ENCODE data around the gene ASAP3.

The ASAP3 gene

DNA sequence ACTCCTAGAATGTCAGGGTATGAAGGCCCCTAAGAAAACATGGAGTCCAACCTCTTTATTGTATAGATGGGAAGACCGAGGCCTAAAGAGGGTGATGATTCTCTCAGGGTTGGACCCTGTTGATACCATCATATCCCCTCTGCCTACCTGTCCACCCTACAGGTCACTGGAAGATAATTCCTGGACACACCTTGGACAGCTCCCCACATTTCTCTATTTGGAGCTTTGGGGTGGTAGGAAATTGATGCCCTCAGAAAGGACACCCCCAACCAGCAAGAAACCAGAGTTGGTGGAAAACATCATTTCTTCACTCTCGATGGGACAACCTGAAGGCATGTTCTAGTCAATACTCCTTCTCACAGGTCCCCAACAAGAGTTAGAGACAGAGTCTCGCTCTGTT, 56.4 kb downstream of the ASAP3 start:
- H3K27ac ChIP-seq (ENCODE audit: low read depth, low read length), result no peak overlapping the region
- peaks cover 4% of the 10 kb centered on the region; the same call in 1 of the 2 replicates for H3K4me1 ChIP-seq (ENCODE audit: insufficient read depth, low read length)
- peaks cover 64% of the 10 kb centered on the region for H3K27me3 ChIP-seq (ENCODE audit: insufficient read depth, low read length)
- no peak overlapping the region for H3K4me3 ChIP-seq (ENCODE audit: low read length)
- no peak overlapping the region for H3K9ac ChIP-seq (ENCODE audit: low read depth, low read length)
- peaks cover 26% of the 10 kb centered on the region for H3K36me3 ChIP-seq (ENCODE audit: insufficient read depth, low read length)
- WGBS, result 86% methylated on average over 3 of the region's 3 CpGs
- no peaks in the 10 kb centered on the region for H3K9me3 ChIP-seq (ENCODE audit: insufficient read depth, low read depth, low read length)

DNA sequence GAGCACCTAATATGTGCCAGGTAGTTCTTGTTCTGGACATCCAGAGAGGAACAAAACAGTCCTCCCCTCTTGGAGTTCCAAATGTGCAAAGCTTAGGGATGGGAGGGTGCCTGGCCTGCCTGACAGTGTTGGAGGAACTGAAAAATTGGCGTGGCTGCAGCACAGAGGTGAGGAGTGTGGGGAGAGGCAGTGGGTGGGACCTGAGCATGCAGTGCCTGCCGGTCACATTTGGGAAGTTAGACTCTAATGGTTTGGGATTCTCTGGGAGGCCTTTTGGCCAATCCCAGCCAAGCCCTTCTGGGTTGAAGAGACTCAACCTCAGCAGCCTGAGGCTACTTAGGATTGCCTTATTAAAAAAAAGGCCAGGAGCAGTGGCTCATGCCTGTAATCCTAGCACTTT, 57.2 kb downstream of the ASAP3 start:
- peaks cover 72% of the 10 kb centered on the region for H3K27me3 ChIP-seq (ENCODE audit: insufficient read depth, low read length)

DNA sequence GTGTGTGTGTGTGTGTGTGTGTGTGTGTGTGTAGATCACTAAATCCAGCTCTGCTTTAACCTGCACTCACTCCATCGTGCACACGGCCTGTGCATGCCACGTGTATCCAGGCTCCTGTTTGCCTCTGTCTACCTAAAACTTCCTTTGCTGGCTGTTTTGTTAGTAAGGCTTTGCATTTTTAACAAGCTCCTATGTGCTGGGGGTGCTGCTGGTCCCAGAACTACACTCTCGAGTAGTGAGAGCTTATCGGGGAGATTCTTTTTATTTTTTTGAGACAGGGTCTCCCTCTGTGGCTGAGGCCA, 58.8 kb downstream of the ASAP3 start:
- Histone ChIP-seq H3K27me3 (ENCODE audit: insufficient read depth, low read length) (peaks cover 89% of the 10 kb centered on the region), H3K4me1 (ENCODE audit: insufficient read depth, low read length) (peaks cover 4% of the 10 kb centered on the region; the same call in 1 of the 2 replicates), H3K4me3 (ENCODE audit: low read length) (peak overlapping the region; percentile 44), H3K9me3 (ENCODE audit: insufficient read depth, low read depth, low read length) (no peaks in the 10 kb centered on the region), H3K36me3 (ENCODE audit: insufficient read depth, low read length) (peaks cover 11% of the 10 kb centered on the region), H3K9ac (ENCODE audit: low read depth, low read length) (peak overlapping the region; percentile 45; the same call in 1 of the 2 replicates), H3K27ac (ENCODE audit: low read depth, low read length) (no peak overlapping the region)
- WGBS, result 47% methylated on average over 5 of the region's 5 CpGs

More for the DNA sequence above, 57.2 kb downstream of the ASAP3 start:
- H3K9me3 ChIP-seq (ENCODE audit: insufficient read depth, low read depth, low read length), result no peaks in the 10 kb centered on the region
- no peak overlapping the region for H3K4me3 ChIP-seq (ENCODE audit: low read length)
- peaks cover 4% of the 10 kb centered on the region; the same call in 1 of the 2 replicates for H3K4me1 ChIP-seq (ENCODE audit: insufficient read depth, low read length)
- H3K36me3 ChIP-seq (ENCODE audit: insufficient read depth, low read length), result peaks cover 21% of the 10 kb centered on the region
- no peak overlapping the region for H3K27ac ChIP-seq (ENCODE audit: low read depth, low read length)
- H3K9ac ChIP-seq (ENCODE audit: low read depth, low read length), result no peak overlapping the region
- WGBS, result 83% methylated on average over 2 of the region's 2 CpGs

DNA sequence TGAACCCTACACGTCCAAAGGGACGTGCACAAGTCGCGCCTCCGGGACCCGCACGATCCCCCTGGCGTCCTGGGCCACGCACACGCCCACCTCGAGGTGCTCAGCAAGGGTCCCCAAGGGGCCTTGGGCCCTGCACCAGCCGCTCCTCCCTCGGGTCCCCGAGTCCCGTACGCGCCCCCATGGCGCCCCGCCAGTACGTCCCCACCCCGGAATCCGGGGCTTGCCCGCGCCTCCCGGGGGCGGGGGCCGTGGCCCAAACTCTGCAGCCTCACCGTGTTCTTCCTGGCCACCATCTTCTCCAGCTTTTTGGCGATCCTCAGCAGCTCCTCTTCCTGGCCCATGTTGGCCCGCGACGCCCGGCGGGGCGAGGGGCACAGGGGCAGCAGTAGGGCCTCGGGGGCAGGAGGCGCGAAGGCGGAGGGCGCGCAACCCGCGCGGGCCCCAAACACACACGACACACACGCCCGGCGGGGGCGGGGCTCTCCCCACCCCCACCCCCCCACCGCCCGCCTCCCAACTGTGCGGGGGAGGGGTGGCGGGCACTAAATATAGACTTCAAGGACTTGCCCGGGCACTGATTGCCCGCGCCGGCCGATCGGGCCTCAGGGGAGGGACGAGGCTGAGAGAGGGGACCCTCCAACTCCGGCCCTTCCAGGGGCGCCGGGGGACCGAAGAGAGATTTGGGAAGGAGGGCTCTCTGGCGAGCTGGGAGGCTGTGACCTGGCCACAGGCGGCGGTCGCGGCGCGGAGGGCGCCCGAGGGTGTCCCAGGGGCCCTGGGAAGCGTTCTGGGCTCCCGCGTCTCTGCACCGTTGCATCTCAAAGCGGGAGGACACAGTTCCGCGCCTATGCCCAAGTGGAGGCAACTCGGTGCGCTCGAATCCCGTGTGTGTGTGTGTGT, 59.4 kb downstream of the ASAP3 start, which contains the start of gene TCEA3:
Gene TCEA3 (minus strand): TSS at position 456 of the 900 bp plus-strand sequence. CDS start 115 bp downstream, at position 341.
- WGBS, result 2% methylated on average over 61 of the region's 84 CpGs
- H3K4me3 ChIP-seq (ENCODE audit: low read length), result peak within 1 kb of the TSS; percentile 44
- H3K4me1 ChIP-seq (ENCODE audit: insufficient read depth, low read length), result peaks cover 4% of the 10 kb centered on the region; the same call in 1 of the 2 replicates
- H3K27ac ChIP-seq (ENCODE audit: low read depth, low read length), result no peak within 1 kb of the TSS
- peaks cover 95% of the 10 kb centered on the region for H3K27me3 ChIP-seq (ENCODE audit: insufficient read depth, low read length)
- peak within 1 kb of the TSS; percentile 45; the same call in 1 of the 2 replicates for H3K9ac ChIP-seq (ENCODE audit: low read depth, low read length)
- 0 out of 2 replicates have a peak, but pooled peaks cover 8% of the 10 kb centered on the region for H3K36me3 ChIP-seq (ENCODE audit: insufficient read depth, low read length)
- no peaks in the 10 kb centered on the region for H3K9me3 ChIP-seq (ENCODE audit: insufficient read depth, low read depth, low read length)

DNA sequence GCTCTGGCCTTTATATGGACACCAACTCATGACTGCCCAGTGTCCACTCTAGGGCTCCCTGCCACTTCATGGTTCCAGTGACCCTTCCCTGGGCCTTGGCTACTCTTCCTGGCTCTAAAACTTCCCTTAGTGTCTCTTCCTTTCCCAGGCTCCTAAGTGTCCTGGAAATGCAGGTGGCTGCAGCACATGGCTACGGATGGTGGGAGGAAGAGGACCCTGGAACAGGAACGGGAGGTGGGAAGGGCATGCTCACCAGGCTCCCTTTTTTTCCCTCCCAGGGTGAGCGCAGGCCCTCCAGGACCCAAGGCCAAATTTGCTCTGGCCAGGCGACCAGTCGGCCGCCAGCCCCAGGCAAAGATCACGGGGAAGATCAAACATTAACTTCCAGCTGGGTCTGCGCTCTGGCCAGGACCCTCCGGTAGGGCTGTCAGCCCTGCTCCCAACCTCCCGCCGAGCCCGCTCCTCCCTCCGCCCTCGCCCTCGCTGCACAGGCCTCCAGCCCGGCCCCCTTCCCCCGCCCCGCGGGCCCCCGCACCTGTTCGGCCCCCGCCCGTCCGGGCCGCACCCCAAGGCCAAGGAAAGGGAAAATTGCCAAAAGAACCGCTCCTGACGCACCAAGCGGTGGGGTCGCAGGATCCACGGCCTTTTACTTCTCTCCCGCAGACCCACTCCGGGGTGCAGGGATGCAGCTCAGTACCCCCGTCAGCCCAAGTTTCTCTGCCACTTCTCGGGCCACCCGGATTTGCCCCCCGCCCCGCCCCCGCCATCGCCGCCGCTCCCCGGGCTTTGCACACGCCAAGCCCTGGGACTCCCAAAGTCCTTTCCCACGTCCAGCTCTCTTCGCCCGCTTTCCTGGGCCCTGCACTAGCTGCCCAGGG, 60.3 kb downstream of the ASAP3 start:
- peaks cover 4% of the 10 kb centered on the region; the same call in 1 of the 2 replicates for H3K4me1 ChIP-seq (ENCODE audit: insufficient read depth, low read length)
- no peak overlapping the region for H3K27ac ChIP-seq (ENCODE audit: low read depth, low read length)

DNA sequence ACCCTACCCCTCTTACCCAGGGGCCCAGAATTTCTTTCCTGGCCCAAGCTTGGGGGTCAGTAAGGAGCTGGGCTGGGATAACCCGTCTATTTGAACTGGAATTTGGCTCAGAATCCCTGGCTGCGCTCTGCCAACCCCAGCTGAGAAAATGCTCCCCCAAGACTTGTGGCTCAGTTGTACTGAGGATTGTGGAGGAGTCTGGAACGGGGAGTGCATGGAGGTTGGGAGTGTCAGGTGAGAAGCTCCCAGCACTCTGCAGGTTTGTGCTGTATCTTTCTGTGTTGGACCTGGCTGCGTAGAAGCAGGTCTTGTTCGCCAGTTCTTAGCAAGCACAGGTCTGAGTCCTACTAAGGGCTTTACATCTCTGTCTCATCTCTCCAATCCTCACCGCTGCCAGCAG, 61.0 kb downstream of the ASAP3 start:
- WGBS, result 54% methylated on average over 5 of the region's 6 CpGs
- no peak overlapping the region for H3K27ac ChIP-seq (ENCODE audit: low read depth, low read length)
- H3K36me3 ChIP-seq (ENCODE audit: insufficient read depth, low read length), result no peaks in the 10 kb centered on the region
- no peaks in the 10 kb centered on the region for H3K9me3 ChIP-seq (ENCODE audit: insufficient read depth, low read depth, low read length)
- H3K9ac ChIP-seq (ENCODE audit: low read depth, low read length), result no peak overlapping the region
- H3K4me3 ChIP-seq (ENCODE audit: low read length), result no peak overlapping the region
- peaks cover 4% of the 10 kb centered on the region; the same call in 1 of the 2 replicates for H3K4me1 ChIP-seq (ENCODE audit: insufficient read depth, low read length)
- H3K27me3 ChIP-seq (ENCODE audit: insufficient read depth, low read length), result peaks cover 100% of the 10 kb centered on the region

More for the DNA sequence above, 60.3 kb downstream of the ASAP3 start:
- Histone ChIP-seq H3K36me3 (ENCODE audit: insufficient read depth, low read length) (no peaks in the 10 kb centered on the region), H3K4me3 (ENCODE audit: low read length) (peak overlapping the region; percentile 37), H3K9ac (ENCODE audit: low read depth, low read length) (no peak overlapping the region), H3K27me3 (ENCODE audit: insufficient read depth, low read length) (peaks cover 99% of the 10 kb centered on the region), H3K9me3 (ENCODE audit: insufficient read depth, low read depth, low read length) (no peaks in the 10 kb centered on the region)
- WGBS, result 2% methylated on average over 46 of the region's 46 CpGs

DNA sequence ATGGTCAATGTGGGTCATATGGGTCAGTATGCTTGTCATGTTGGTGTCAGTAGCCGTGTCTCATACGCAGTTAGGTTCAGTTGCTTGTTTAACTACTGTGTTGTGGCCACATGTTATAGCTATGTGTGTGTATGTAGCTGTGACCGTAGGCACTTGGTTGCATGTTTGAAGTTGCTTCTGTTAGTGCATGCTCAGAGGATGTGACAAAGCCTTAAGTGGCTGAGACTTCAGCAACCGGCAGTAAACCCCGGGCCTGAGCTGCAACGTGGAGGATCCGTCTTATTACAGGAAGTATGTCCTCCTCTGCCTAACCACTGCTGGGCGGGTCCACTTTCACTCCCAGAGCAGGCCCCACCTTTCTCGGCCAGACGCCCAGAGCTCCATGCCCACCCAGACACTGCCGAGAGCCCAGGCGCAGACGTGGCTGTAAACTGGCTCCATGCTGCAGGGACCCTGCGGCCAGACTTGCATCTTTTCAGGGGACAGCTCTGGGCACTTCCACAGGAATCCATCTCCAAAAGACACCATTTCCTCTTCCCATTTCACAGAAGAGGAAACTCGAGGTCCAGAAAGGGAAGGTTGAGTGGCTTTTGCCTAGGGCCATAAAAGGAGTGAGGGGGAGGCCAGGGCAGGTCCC, 61.6 kb downstream of the ASAP3 start:
- Histone ChIP-seq H3K4me3 (ENCODE audit: low read length) (no peak overlapping the region), H3K9me3 (ENCODE audit: insufficient read depth, low read depth, low read length) (no peaks in the 10 kb centered on the region), H3K27me3 (ENCODE audit: insufficient read depth, low read length) (peaks cover 100% of the 10 kb centered on the region), H3K4me1 (ENCODE audit: insufficient read depth, low read length) (peaks cover 4% of the 10 kb centered on the region; the same call in 1 of the 2 replicates), H3K27ac (ENCODE audit: low read depth, low read length) (no peak overlapping the region), H3K9ac (ENCODE audit: low read depth, low read length) (no peak overlapping the region), H3K36me3 (ENCODE audit: insufficient read depth, low read length) (no peaks in the 10 kb centered on the region)
- 48% methylated on average over 15 of the region's 15 CpGs for WGBS

DNA sequence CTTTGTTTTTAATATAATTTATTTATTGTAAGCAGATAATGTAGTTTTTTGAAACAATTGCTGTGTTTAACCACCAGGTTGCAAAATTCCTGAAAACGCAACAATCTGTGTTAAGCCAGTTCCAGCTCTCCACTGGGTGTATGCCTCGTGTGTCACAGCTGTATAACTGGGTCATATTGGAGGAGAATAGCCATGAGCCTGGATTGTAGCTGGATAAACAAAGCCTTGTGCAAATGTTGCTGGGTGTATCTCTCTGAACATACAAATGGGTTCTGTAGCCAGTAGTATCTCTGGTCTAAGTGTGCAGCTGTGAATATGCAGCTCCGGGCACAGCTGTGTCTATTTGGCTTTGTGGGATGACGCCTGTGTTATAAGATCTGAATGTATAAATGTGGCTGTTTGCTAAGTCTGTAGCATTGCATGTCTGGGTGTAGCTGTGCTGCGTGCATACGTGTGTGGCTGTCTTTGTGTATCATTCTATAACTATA, 62.2 kb downstream of the ASAP3 start:
- H3K4me1 ChIP-seq (ENCODE audit: insufficient read depth, low read length), result peaks cover 4% of the 10 kb centered on the region; the same call in 1 of the 2 replicates
- H3K36me3 ChIP-seq (ENCODE audit: insufficient read depth, low read length), result no peaks in the 10 kb centered on the region
- H3K9ac ChIP-seq (ENCODE audit: low read depth, low read length), result no peak overlapping the region
- H3K9me3 ChIP-seq (ENCODE audit: insufficient read depth, low read depth, low read length), result no peaks in the 10 kb centered on the region
- H3K4me3 ChIP-seq (ENCODE audit: low read length), result no peak overlapping the region
- WGBS, result 88% methylated on average over 6 of the region's 6 CpGs
- no peak overlapping the region for H3K27ac ChIP-seq (ENCODE audit: low read depth, low read length)
- peaks cover 100% of the 10 kb centered on the region for H3K27me3 ChIP-seq (ENCODE audit: insufficient read depth, low read length)

DNA sequence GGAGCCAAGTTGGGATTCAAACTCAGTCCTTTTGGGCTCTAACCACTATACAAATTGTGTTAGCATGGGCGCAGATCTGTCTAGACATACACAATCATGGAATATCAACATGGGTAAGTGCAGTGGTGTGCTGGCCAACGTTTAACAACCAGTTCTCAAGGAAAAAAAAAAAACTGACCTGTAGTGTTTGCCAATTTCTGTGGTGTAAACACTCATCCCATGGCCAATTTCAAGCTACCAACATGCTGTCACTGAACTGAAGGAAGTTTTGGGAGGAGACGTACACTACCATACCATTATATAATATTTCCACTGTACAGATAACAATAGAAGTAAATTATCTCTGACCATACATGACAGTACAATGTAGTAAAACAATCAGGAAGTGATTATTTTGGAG, 62.6 kb downstream of the ASAP3 start:
- H3K27ac ChIP-seq (ENCODE audit: low read depth, low read length), result no peak overlapping the region
- H3K4me3 ChIP-seq (ENCODE audit: low read length), result no peak overlapping the region
- H3K9ac ChIP-seq (ENCODE audit: low read depth, low read length), result no peak overlapping the region
- H3K9me3 ChIP-seq (ENCODE audit: insufficient read depth, low read depth, low read length), result no peaks in the 10 kb centered on the region
- H3K36me3 ChIP-seq (ENCODE audit: insufficient read depth, low read length), result no peaks in the 10 kb centered on the region
- H3K4me1 ChIP-seq (ENCODE audit: insufficient read depth, low read length), result peaks cover 4% of the 10 kb centered on the region; the same call in 1 of the 2 replicates
- WGBS, result 76% methylated on average over 3 of the region's 3 CpGs
- H3K27me3 ChIP-seq (ENCODE audit: insufficient read depth, low read length), result peaks cover 100% of the 10 kb centered on the region

DNA sequence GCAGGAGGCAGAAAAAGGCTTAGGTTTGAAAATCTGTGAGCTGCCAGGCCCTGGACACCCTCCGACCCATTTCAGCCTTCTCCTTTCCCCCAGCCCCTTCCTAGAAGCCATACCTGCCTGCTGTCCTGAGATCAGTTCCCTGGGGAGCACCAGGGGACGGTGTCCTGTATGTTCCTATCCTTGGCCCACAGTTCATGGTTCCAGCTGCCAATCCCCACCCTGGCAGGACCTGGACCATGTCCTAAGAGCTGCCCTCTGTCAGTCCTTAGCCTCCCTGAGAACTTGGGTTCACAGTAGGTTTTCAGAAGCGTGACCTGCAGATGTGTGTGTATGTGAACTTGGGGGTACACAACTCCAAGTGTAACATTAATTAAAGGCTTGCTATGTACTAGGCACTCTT, 63.2 kb downstream of the ASAP3 start:
- H3K27ac ChIP-seq (ENCODE audit: low read depth, low read length), result no peak overlapping the region
- peaks cover 100% of the 10 kb centered on the region for H3K27me3 ChIP-seq (ENCODE audit: insufficient read depth, low read length)
- no peaks in the 10 kb centered on the region for H3K36me3 ChIP-seq (ENCODE audit: insufficient read depth, low read length)
- no peaks in the 10 kb centered on the region for H3K9me3 ChIP-seq (ENCODE audit: insufficient read depth, low read depth, low read length)
- WGBS, result 85% methylated on average over 3 of the region's 3 CpGs
- H3K4me1 ChIP-seq (ENCODE audit: insufficient read depth, low read length), result peaks cover 4% of the 10 kb centered on the region; the same call in 1 of the 2 replicates
- no peak overlapping the region for H3K4me3 ChIP-seq (ENCODE audit: low read length)
- H3K9ac ChIP-seq (ENCODE audit: low read depth, low read length), result no peak overlapping the region

Data from HUES64 (cell line).